Smooth muscle cell (in vitro differentiated cells): Measurements from ENCODE around the gene CARD11. TPM values are rescaled to one million over a fixed set of nuclear protein-coding genes. Genes with fewer than 3 reads are reported as not detected.

ENCODE experiments used
- DNase-seq: peaks from one replicate; lab custom pipeline; 2025; ENCODE audit not compliant: unreplicated experiment; lab: John Stamatoyannopoulos, UW
- H2AFZ ChIP-seq: fragments of 200-600 bp; sonication (generic); 2 replicates; pipeline ENCODE4 v1.6.0; 2016; ENCODE audit warnings: antibody characterized with exemption, low read depth, mild to moderate bottlenecking
- H3F3A ChIP-seq: fragments of 200-600 bp; sonication (generic); 2 replicates; pipeline ENCODE4 v1.6.0; 2017; ENCODE audit warnings: antibody characterized with exemption, low read depth
- H3K27ac ChIP-seq: fragments of 200-600 bp; sonication (generic); 2 replicates; pipeline ENCODE4 v1.5.1; 2016; ENCODE audit warnings: low read depth, mild to moderate bottlenecking
- H3K27me3 ChIP-seq: fragments of 200-600 bp; sonication (generic); 2 replicates; pipeline ENCODE4 v1.6.1; 2016; ENCODE audit warnings: low read depth, mild to moderate bottlenecking
- H3K36me3 ChIP-seq: fragments of 200-600 bp; sonication (generic); 2 replicates; pipeline ENCODE4 v1.5.1; 2016; ENCODE audit warnings: low read depth
- H3K4me1 ChIP-seq: fragments of 200-600 bp; sonication (generic); 2 replicates; pipeline ENCODE4 v1.5.1; 2016; ENCODE audit warnings: low read depth
- H3K4me2 ChIP-seq: fragments of 200-600 bp; sonication (generic); 2 replicates; pipeline ENCODE4 v1.6.0; 2016; ENCODE audit warnings: mild to moderate bottlenecking
- H3K4me3 ChIP-seq: fragments of 200-600 bp; sonication (generic); 2 replicates; pipeline ENCODE4 v1.5.1; 2016; ENCODE audit warnings: mild to moderate bottlenecking
- H3K79me2 ChIP-seq: fragments of 200-600 bp; sonication (generic); 2 replicates; pipeline ENCODE4 v1.6.0; 2016; ENCODE audit warnings: low read depth, mild to moderate bottlenecking
- H3K9ac ChIP-seq: fragments of 200-600 bp; sonication (generic); 2 replicates; pipeline ENCODE4 v1.6.0; 2016; ENCODE audit warnings: low read depth
- H3K9me3 ChIP-seq: fragments of 200-600 bp; sonication (generic); replicated peaks from 2 replicates; pipeline ENCODE4 v1.5.1; 2016; ENCODE audit warnings: low read depth
- H4K20me1 ChIP-seq: fragments of 200-600 bp; sonication (generic); 2 replicates; pipeline ENCODE4 v1.6.0; 2016; ENCODE audit warnings: low read depth
- CTCF ChIP-seq: fragments of 200-600 bp; sonication (generic); IDR thresholded peaks from 2 replicates; pipeline ENCODE4 v1.5.1; 2017; ENCODE audit warnings: borderline replicate concordance, mild to moderate bottlenecking, antibody characterized with exemption; ENCODE audit not compliant: insufficient read depth, poor library complexity, severe bottlenecking
- WGBS: methylation state at CpG from one replicate; pipeline ENCODE4 v1.1.7; 2016; ENCODE audit warnings: low lambda C conversion rate; 5-methylcytosine and 5-hydroxymethylcytosine counted together
- polyA plus RNA-seq: library from polyadenylated mRNA; unstranded; fragments of >200 nt; fragmentation: Nextera tagmentation; extraction: Ambion mirVana; gene quantifications from 2 replicates; pipeline ENCODE4 v1.2.1, GENCODE V29; 2016
- total RNA-seq: library from RNA; depleted of rRNA; stranded (reverse); fragments of >200 nt; gene quantifications from 2 replicates; pipeline ENCODE4 v1.2.3, GENCODE V29; 2014

CARD11 gene
- total and polyA plus RNA-seq, 2 experiments from 2014 or later: 1.3 to 2.4 TPM

GRCh38 chr7:2947058-2947780 lies 96.4 kb downstream of the CARD11 start:
- no peaks in the 10 kb centered on the region for H3K27me3 ChIP-seq
- TF ChIP-seq CTCF: no peak
- no peaks in the 10 kb centered on the region for H4K20me1 ChIP-seq
- no peak overlapping the region for H2AFZ ChIP-seq
- no peak overlapping the region for H3K27ac ChIP-seq
- H3K79me2 ChIP-seq: no peaks in the 10 kb centered on the region
- no peak overlapping the region for H3K4me3 ChIP-seq
- 94% methylated on average over 12 of the region's 12 CpGs for WGBS
- H3K9ac ChIP-seq: no peak overlapping the region
- no peaks in the 10 kb centered on the region for H3K4me1 ChIP-seq
- H3K9me3 ChIP-seq: peaks cover 8% of the 10 kb centered on the region
- DNase-seq: no peak
- H3F3A ChIP-seq: no peaks in the 10 kb centered on the region
- H3K4me2 ChIP-seq: no peak overlapping the region
- no peaks in the 10 kb centered on the region for H3K36me3 ChIP-seq

- H4K20me1 ChIP-seq: no peaks in the 10 kb centered on the region
- H3F3A ChIP-seq: no peaks in the 10 kb centered on the region
- peaks cover 2% of the 10 kb centered on the region for H3K9me3 ChIP-seq
- WGBS: 64% methylated on average over 4 of the region's 4 CpGs
- H3K9ac ChIP-seq: no peak overlapping the region
- no peak overlapping the region for H3K4me2 ChIP-seq
- no peak for DNase-seq
- H2AFZ ChIP-seq: no peak overlapping the region
- no peaks in the 10 kb centered on the region for H3K36me3 ChIP-seq
- no peaks in the 10 kb centered on the region for H3K79me2 ChIP-seq
- no peak overlapping the region for H3K4me3 ChIP-seq
- no peak overlapping the region for H3K27ac ChIP-seq
- no peaks in the 10 kb centered on the region for H3K4me1 ChIP-seq
- no peak for TF ChIP-seq CTCF
- no peaks in the 10 kb centered on the region for H3K27me3 ChIP-seq
Measured at GRCh38 chr7:2945171-2945570, 98.5 kb downstream of the CARD11 start.

- Histone ChIP-seq H4K20me1 (no peaks in the 10 kb centered on the region), H2AFZ (no peak overlapping the region), H3K4me3 (no peak overlapping the region), H3K79me2 (no peaks in the 10 kb centered on the region), H3K4me2 (no peak overlapping the region), H3K27ac (no peak overlapping the region), H3K36me3 (no peaks in the 10 kb centered on the region), H3F3A (no peaks in the 10 kb centered on the region), H3K9ac (no peak overlapping the region), H3K27me3 (no peaks in the 10 kb centered on the region), H3K9me3 (no peaks in the 10 kb centered on the region), H3K4me1 (no peaks in the 10 kb centered on the region)
- no peak for DNase-seq
- WGBS: 95% methylated on average over 5 of the region's 5 CpGs
- TF ChIP-seq CTCF: no peak
Measured at GRCh38 chr7:2944739-2945138, 98.9 kb downstream of the CARD11 start.
